Measurements from ENCODE around the gene HEPACAM. TPM values are rescaled to one million over a fixed set of nuclear protein-coding genes. Genes with fewer than 3 reads are reported as not detected.
"Not testable (repeated sequence)": the region's sequence is repeated elsewhere in the genome, so short reads cannot be mapped to it uniquely, and the experiment has no call there.

Gene HEPACAM, protein sequence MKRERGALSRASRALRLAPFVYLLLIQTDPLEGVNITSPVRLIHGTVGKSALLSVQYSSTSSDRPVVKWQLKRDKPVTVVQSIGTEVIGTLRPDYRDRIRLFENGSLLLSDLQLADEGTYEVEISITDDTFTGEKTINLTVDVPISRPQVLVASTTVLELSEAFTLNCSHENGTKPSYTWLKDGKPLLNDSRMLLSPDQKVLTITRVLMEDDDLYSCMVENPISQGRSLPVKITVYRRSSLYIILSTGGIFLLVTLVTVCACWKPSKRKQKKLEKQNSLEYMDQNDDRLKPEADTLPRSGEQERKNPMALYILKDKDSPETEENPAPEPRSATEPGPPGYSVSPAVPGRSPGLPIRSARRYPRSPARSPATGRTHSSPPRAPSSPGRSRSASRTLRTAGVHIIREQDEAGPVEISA
- total RNA-seq (2012; rRNA removed): not detected in 2 replicates

DNA sequence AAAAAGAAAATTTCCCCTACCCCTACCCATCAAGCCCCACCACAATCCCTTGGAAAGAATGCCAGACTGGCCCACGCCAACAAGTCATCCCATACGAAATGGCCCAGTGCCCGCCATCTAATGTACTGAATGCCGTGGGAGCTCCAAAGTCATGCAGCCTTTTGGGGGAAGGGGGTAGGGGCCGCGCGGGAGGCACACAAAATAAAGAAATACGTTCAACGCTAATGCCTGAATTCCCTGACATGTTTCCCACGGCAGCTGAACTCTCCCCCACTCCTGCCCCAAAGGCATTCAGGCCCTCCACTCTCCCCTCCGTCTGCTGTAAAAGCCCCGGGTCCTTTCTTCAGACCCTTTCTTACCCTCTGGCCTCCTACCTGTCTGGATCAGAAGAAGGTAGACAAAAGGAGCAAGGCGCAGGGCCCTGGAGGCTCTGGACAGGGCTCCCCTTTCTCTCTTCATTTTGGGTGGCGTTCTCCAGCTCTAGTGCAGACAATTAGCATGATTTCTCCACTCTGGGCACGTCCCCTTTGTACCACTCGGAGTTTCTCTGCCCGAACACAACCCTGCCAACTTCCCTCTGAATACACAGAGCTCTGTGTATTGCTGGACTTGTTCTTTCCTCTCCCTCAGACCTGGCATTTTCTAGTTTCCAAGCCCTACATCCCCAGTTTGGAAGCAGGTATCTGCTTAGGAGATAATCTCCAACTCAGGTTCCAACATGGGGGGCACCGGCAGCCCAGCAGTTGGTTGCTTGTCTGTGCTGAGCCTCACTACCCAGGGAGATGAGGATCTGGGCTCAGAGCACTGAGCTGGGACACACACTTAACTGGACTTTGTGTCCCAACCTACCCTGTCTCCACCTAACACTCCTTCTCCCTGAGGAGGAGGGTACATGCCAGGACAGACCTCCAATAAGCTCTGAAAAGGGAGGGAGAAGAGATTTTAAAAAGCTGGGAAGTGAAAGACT, at the start of gene HEPACAM:
Gene HEPACAM, minus strand, starts transcription at position 500 of the 967 bp plus-strand sequence. Its CDS starts 41 bp downstream, at position 459.
- H3K4me2 ChIP-seq (ENCODE audit: low read length): peak within 1 kb of the TSS; percentile 51
- H3K4me3 ChIP-seq (ENCODE audit: low read length): no peak within 1 kb of the TSS
- H3K36me3 ChIP-seq (ENCODE audit: insufficient read depth, low read length): no peaks in the 10 kb centered on the region
- H3K9me3 ChIP-seq (replicated peaks; ENCODE audit: low read length): no peaks in the 10 kb centered on the region
- H3K9ac ChIP-seq (ENCODE audit: low read depth, low read length): no peak within 1 kb of the TSS
- H3K4me1 ChIP-seq (ENCODE audit: control insufficient read depth, insufficient read depth, low read length): peaks cover 22% of the 10 kb centered on the region
- no peaks in the 10 kb centered on the region for H3K27me3 ChIP-seq (ENCODE audit: control insufficient read depth, insufficient read depth, low read length)

DNA sequence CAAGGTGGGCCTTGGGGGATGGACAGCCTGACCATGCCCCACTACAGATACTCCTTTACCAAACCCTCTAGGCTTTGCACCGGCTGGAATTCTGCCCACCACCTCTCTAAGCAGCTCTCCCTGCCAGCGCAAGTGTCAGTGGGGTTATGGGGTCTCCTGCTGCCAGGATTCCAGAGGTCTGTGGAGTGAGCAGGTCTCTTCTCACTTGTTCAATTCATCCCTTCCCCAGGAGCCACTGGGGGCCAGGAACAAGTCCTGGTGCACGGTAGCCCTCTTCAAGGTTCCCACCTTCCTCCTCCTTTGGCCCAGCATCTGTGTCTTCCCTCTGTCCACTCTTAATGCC, 48.6 kb upstream of the HEPACAM start:
- no peaks in the 10 kb centered on the region for H3K36me3 ChIP-seq (ENCODE audit: insufficient read depth, low read length)
- H3K4me3 ChIP-seq (ENCODE audit: low read length): no peak overlapping the region
- no peaks in the 10 kb centered on the region for H3K27me3 ChIP-seq (ENCODE audit: control insufficient read depth, insufficient read depth, low read length)
- H3K9me3 ChIP-seq (replicated peaks; ENCODE audit: low read length): peaks cover 3% of the 10 kb centered on the region
- no peaks in the 10 kb centered on the region for H3K4me1 ChIP-seq (ENCODE audit: control insufficient read depth, insufficient read depth, low read length)
- no peak overlapping the region for H3K9ac ChIP-seq (ENCODE audit: low read depth, low read length)
- H3K4me2 ChIP-seq (ENCODE audit: low read length): no peak overlapping the region

DNA sequence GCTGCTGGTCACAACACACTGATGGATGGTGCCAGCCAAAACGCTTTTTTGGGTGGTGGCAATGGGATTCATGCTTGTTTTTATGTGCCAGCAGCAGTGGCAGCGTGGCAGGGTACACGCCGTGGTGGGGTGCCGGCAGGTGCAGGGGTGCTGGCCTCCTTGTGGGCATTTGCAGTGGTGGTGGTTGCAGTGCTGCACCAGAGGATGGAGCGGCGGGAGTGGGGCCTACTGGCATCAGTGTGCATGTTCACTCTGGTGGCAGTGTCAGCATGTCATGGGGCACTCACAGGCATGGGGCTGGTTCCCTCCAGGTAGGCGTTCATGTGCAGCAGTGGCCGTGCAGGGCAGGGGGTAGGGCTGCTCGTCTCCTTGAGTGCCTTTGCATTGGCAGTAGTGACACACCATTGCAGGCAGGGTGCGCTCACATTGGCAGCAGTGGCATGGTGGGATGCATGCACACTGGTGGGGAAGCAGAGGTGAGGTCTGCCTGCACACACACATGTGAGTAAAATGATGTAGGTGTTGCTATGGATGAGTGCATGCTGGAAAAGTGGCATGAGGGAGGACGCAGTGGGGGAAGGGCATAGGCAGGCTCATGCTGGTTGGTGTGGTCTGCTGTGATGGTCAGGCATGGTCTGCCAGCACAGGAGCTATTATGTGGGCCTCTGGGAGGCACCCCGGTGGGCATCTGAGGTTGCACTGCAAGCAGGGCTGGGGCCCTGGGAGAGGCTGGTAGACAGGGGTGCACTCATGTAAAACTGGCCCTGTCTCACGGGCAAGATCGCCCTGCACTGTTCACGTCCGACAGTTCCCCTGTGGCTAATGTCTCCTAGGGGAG, 48.0 kb upstream of the HEPACAM start:
- Histone ChIP-seq H3K4me2 (ENCODE audit: low read length) (no peak overlapping the region), H3K27me3 (ENCODE audit: control insufficient read depth, insufficient read depth, low read length) (no peaks in the 10 kb centered on the region), H3K9me3 (replicated peaks; ENCODE audit: low read length) (peaks cover 3% of the 10 kb centered on the region), H3K4me1 (ENCODE audit: control insufficient read depth, insufficient read depth, low read length) (no peaks in the 10 kb centered on the region), H3K9ac (ENCODE audit: low read depth, low read length) (no peak overlapping the region), H3K4me3 (ENCODE audit: low read length) (no peak overlapping the region), H3K36me3 (ENCODE audit: insufficient read depth, low read length) (no peaks in the 10 kb centered on the region)

DNA sequence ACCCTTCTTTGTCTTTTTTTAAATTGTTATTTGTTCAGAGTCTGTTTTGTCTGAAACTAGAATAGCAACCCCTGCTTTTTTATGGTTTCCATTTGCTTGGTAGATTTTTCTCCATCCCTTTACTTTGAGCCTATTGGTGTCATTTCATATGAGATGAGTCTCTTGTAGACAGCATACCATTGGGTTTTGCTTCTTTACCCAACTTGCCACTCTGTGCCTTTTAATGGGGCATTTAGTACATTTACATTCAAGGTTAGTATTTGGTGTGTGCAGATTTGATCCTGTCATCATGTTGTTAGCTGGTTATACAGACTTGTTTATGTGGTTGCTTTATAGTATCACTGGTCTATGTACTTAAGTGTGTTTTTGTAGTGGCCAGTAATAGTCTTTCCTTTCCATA, 46.2 kb upstream of the HEPACAM start:
- no peaks in the 10 kb centered on the region for H3K27me3 ChIP-seq (ENCODE audit: control insufficient read depth, insufficient read depth, low read length)
- no peak overlapping the region for H3K9ac ChIP-seq (ENCODE audit: low read depth, low read length)
- H3K9me3 ChIP-seq (replicated peaks; ENCODE audit: low read length): peaks cover 3% of the 10 kb centered on the region
- H3K4me3 ChIP-seq (ENCODE audit: low read length): no peak overlapping the region
- H3K4me2 ChIP-seq (ENCODE audit: low read length): no peak overlapping the region
- H3K4me1 ChIP-seq (ENCODE audit: control insufficient read depth, insufficient read depth, low read length): no peaks in the 10 kb centered on the region
- H3K36me3 ChIP-seq (ENCODE audit: insufficient read depth, low read length): no peaks in the 10 kb centered on the region

DNA sequence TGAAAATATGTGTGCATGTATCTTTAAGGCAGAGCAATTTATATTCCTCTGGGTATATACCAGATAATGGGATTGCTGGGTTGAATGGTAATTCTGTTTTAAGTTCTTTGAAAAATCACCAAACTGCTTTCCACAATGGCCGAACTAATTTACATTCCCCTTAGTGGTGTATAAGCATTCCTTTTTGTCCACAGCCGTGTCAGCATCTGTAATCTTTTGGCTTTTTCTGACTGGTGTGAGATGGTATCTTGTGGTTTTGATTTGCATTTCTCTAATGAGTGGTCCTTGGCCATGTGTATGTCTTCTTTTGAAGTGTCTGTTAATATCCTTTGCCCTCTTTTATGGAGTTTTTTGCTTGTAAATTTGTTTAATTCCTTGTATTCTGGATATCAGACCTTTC, 42.5 kb upstream of the HEPACAM start:
- H3K9me3 ChIP-seq (replicated peaks; ENCODE audit: low read length): peaks cover 3% of the 10 kb centered on the region
- no peaks in the 10 kb centered on the region for H3K36me3 ChIP-seq (ENCODE audit: insufficient read depth, low read length)

DNA sequence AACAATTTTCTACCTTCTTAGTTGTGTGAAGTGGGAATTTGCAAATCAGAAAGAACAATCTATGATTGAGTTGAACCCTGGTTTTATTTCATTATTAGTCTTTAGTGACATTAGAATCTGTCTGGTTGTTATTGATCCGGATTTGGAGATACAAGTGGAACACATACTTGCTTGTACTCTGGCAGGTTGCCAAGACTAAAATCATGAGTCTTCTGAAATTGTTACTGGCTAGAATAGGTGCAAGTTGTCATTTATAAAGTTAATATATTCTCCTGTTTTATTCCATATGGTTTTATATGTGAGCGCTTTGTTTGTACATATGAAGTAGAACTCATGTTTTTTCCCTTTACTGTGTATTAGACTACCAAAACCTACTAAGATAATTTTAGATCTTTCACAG, 41.2 kb upstream of the HEPACAM start:
- H3K9me3 ChIP-seq (replicated peaks; ENCODE audit: low read length): peaks cover 2% of the 10 kb centered on the region
- H3K36me3 ChIP-seq (ENCODE audit: insufficient read depth, low read length): no peaks in the 10 kb centered on the region
- H3K4me3 ChIP-seq (ENCODE audit: low read length): no peak overlapping the region
- H3K27me3 ChIP-seq (ENCODE audit: control insufficient read depth, insufficient read depth, low read length): no peaks in the 10 kb centered on the region
- no peaks in the 10 kb centered on the region for H3K4me1 ChIP-seq (ENCODE audit: control insufficient read depth, insufficient read depth, low read length)
- no peak overlapping the region for H3K9ac ChIP-seq (ENCODE audit: low read depth, low read length)
- no peak overlapping the region for H3K4me2 ChIP-seq (ENCODE audit: low read length)

More for the DNA sequence above, 42.5 kb upstream of the HEPACAM start:
- H3K4me2 ChIP-seq (ENCODE audit: low read length): no peak overlapping the region
- H3K27me3 ChIP-seq (ENCODE audit: control insufficient read depth, insufficient read depth, low read length): no peaks in the 10 kb centered on the region
- no peaks in the 10 kb centered on the region for H3K4me1 ChIP-seq (ENCODE audit: control insufficient read depth, insufficient read depth, low read length)
- no peak overlapping the region for H3K4me3 ChIP-seq (ENCODE audit: low read length)
- no peak overlapping the region for H3K9ac ChIP-seq (ENCODE audit: low read depth, low read length)

DNA sequence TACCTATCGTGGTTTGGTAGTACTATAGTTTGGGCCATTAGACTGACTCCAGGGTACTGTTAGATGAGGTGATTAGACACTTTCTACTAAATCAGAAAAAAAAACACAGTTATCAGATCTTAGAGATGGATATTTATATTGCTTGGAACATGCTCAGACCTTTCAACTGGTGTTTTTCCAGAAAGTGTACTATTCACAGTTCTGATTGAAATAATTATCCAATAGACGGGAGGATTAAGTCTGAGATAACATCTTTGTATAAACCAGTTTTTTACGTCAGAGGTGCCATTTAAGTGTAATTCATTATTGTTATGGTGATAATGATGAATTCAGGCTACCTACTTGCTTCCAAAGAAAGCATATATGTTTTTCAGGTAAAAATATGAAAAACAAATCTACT, 40.7 kb upstream of the HEPACAM start:
- Histone ChIP-seq H3K9me3 (replicated peaks; ENCODE audit: low read length) (no peaks in the 10 kb centered on the region), H3K4me2 (ENCODE audit: low read length) (no peak overlapping the region), H3K4me1 (ENCODE audit: control insufficient read depth, insufficient read depth, low read length) (peaks cover 1% of the 10 kb centered on the region), H3K36me3 (ENCODE audit: insufficient read depth, low read length) (no peaks in the 10 kb centered on the region), H3K4me3 (ENCODE audit: low read length) (no peak overlapping the region), H3K9ac (ENCODE audit: low read depth, low read length) (no peak overlapping the region), H3K27me3 (ENCODE audit: control insufficient read depth, insufficient read depth, low read length) (no peaks in the 10 kb centered on the region)

DNA sequence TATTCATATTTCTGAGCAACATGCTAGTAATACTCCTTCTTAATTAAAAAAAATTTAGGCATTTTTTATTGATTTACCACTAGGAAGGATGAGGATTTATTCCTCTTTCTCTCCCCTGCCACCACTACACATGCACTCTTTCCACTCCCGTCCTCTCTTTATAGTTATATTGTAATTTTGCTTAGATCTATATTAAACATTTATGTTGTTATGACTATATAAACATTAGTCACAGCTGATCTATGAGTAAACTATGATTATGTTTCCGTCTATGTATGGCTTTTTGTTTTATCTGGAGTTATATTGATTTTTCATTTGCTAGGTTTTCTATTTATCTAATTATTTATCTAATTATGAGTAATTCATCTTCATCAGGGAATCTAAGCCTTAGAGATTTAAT, 36.0 kb upstream of the HEPACAM start:
- Histone ChIP-seq H3K9ac (ENCODE audit: low read depth, low read length) (no peak overlapping the region), H3K4me2 (ENCODE audit: low read length) (no peak overlapping the region), H3K4me1 (ENCODE audit: control insufficient read depth, insufficient read depth, low read length) (peaks cover 4% of the 10 kb centered on the region), H3K27me3 (ENCODE audit: control insufficient read depth, insufficient read depth, low read length) (no peaks in the 10 kb centered on the region), H3K36me3 (ENCODE audit: insufficient read depth, low read length) (no peaks in the 10 kb centered on the region), H3K9me3 (replicated peaks; ENCODE audit: low read length) (no peaks in the 10 kb centered on the region), H3K4me3 (ENCODE audit: low read length) (no peak overlapping the region)

DNA sequence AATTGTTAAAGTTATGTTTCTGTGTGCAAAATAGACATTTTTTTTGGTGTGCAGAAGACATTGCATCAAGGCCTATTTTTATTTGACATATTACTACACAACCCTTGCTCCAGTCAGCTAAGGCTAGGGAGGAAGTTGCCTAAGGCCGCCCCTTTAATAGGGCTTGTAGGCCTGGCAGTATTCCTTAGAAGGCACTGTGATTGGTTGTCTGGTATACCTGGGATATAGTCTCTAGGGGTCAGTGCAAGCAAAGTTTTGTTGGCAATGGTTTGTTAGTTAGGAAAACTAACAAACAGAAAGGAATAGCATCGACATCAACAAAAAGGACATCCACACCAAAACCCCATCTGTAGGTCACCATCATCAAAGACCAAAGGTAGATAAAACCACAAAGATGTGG, 35.1 kb upstream of the HEPACAM start:
- H3K4me1 ChIP-seq (ENCODE audit: control insufficient read depth, insufficient read depth, low read length): peaks cover 4% of the 10 kb centered on the region
- H3K9me3 ChIP-seq (replicated peaks; ENCODE audit: low read length): no peaks in the 10 kb centered on the region
- no peak overlapping the region for H3K4me3 ChIP-seq (ENCODE audit: low read length)
- H3K4me2 ChIP-seq (ENCODE audit: low read length): no peak overlapping the region
- no peak overlapping the region for H3K9ac ChIP-seq (ENCODE audit: low read depth, low read length)
- H3K27me3 ChIP-seq (ENCODE audit: control insufficient read depth, insufficient read depth, low read length): no peaks in the 10 kb centered on the region
- H3K36me3 ChIP-seq (ENCODE audit: insufficient read depth, low read length): no peaks in the 10 kb centered on the region

DNA sequence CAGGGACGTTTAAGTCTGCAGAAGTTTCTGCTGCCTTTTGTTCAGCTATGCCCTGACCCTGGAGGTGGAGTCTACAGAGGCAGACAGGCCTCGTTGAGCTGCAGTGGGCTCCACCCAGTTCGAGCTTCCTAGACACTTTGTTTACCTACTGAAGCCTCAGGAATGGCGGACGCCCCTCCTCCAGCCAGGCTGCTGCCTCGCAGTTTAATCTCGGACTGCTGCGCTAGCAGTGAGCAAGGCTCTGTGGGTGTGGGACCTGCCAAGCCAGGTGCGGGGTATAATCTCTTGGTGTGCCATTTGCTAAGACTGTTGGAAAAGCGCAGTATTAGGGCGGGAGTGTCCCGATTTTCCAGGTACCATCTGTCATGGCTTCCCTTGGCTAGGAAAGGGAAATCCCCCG, 32.4 kb upstream of the HEPACAM start:
- not testable (repeated sequence) for H3K9ac ChIP-seq (ENCODE audit: low read depth, low read length); H3K27me3 ChIP-seq (ENCODE audit: control insufficient read depth, insufficient read depth, low read length); H3K4me2 ChIP-seq (ENCODE audit: low read length)

More for the DNA sequence above, 32.4 kb upstream of the HEPACAM start:
- H3K4me1 ChIP-seq (ENCODE audit: control insufficient read depth, insufficient read depth, low read length); H3K36me3 ChIP-seq (ENCODE audit: insufficient read depth, low read length); H3K9me3 ChIP-seq (replicated peaks; ENCODE audit: low read length); H3K4me3 ChIP-seq (ENCODE audit: low read length): not testable (repeated sequence)
